ENCODE results near the gene RPL7L1.

RPL7L1 gene

DNA sequence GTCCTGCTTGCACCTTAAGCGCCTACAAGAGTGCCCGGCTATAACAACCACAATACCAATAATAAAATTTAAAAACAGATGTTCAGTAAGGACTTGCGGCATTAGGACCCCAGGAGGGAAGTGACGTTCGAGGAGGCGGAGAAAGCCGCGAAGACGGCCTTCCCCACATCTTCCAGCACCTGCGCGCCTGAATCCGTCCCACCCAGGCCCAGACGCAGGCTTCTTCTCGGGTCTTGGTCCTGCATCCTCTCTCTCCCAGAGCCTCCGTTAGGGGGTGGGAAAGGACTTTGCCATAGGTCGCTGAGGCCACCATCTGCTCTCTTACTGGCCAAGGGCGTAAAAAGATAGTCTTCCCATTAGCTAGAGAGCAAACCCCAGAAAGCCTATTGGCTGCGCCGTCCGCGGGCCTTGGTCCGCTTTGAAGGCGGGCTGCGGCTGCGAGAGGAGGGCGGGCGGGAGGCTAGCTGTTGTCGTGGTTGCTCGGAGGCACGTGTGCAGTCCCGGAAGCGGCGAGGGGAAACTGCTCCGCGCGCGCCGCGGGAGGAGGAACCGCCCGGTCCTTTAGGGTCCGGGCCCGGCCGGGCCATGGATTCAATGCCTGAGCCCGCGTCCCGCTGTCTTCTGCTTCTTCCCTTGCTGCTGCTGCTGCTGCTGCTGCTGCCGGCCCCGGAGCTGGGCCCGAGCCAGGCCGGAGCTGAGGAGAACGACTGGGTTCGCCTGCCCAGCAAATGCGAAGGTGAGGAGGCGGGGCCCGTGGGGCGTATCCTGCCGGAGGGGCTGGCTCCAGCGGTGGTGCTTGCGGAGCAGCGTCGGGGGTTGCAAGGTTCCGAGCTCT lies 49.8 kb downstream of the RPL7L1 start, which contains the start of gene CNPY3:
CNPY3 (plus strand) TSS at position 495 of the 835 bp plus-strand sequence; CDS start at position 586, 91 bp downstream.
- peak; percentile 73 to 92 (median 78) for DNase-seq (ENCODE audit: low read depth in 4 of 4, low spot score in 1 of 4)

DNA sequence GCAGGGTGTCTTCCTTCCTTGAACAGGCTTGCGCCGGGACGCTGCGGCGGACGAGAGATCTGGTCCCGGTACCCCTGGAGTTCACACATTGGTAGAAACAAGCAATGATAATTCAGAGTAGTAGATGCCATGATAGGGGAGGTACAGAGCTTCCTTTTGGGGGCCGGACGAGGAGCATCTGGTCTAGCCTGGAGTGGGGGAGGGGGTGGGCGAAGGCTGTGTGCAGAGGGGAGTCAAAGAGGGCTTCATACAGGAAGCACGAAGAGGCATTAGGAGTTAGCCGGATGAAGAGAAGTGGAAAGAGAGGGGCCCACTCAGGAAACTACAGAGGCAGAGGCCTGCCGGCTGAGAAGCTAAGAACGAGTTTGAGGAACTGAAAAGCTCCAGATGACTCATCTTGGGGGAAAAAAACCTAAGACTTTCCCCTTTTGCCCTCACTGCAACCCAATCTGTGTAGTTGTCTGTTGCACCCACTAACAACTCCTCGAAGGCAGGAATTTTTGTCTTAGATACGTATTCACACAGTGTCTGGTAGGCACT lies 50.5 kb downstream of the RPL7L1 start:
- peak; percentile 21 to 53 (median 36) for DNase-seq (ENCODE audit: low read depth in 4 of 4, low spot score in 1 of 4)

DNA sequence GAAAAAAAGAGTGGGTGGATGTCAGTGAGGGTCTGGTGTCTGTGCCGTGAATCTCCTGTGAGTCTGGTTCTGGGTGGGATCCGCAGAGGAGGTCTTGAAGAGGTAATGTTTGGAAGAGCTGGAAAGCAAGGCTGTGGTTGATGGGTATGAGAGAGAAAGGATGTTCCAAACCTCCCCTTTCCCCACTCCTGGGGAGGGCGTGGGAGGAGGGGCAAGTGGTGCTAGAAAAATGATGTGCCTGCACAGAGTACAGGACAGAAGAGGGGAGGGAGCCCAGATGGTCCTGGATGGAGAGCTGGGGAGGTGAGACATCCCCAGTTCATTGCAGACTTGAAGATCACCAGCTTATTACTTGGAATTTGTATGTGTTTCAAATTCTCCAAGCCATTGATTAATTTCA lies 53.0 kb downstream of the RPL7L1 start:
- no peak for DNase-seq (ENCODE audit: low read depth in 4 of 4, low spot score in 1 of 4)

DNA sequence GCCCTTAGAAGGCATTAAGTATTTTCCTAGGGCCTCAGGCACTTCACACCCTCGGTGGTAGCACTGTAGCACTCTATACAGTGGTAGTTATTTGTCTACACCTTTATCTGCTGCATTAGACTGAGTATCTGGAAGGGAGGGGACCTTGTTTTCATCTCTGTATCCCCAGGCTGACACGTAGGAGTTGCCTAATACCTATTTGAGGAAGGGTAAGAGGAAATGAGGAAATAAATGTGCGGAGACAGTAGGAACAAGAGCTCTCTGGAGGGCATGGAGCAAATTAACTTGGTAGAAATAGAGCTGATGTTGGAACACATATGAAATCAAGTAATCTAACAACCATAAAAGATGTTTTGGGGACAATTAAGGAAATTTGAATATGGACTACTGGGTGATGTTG lies 53.8 kb downstream of the RPL7L1 start:
- no peak for DNase-seq (ENCODE audit: low read depth in 4 of 4, low spot score in 1 of 4)

DNA sequence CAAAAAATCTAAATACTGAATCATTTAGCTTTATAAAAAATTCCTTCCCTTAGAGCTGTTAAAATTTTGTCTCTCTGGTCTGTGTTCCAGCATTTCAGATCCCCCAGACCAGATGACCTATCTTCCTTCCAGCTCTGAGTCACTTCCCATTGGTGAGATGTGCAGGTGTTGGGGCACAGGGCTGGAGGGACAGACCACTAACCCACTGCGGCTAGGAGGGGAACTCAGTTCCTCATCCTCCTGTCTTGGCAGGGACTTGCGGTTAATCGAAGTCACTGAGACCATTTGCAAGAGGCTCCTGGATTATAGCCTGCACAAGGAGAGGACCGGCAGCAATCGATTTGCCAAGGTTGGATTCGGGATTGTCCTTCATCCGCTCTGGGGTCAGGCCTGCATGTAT lies 55.9 kb downstream of the RPL7L1 start:
- no peak for DNase-seq (ENCODE audit: low read depth in 4 of 4, low spot score in 1 of 4)

DNA sequence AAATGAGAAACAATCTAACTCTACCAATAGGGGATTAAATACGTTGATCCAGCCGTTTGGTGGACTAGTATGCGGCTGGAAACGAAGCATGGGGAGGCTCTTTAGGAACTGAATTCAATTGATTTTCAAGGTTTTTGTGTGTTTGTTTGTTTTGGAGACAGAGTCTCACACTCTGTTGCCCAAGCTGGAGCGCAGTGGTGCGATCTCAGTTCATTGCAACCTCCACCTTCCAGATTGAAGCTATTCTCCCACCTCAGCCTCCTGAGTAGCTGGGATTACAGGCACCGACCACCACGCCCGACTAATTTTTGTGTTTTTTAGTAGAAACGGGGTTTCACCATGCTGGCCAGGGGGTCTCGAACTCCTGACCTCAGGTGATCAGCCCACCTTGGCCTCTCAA lies 57.0 kb downstream of the RPL7L1 start:
- DNase-seq (ENCODE audit: low read depth in 4 of 4, low spot score in 1 of 4) = no peak

DNA sequence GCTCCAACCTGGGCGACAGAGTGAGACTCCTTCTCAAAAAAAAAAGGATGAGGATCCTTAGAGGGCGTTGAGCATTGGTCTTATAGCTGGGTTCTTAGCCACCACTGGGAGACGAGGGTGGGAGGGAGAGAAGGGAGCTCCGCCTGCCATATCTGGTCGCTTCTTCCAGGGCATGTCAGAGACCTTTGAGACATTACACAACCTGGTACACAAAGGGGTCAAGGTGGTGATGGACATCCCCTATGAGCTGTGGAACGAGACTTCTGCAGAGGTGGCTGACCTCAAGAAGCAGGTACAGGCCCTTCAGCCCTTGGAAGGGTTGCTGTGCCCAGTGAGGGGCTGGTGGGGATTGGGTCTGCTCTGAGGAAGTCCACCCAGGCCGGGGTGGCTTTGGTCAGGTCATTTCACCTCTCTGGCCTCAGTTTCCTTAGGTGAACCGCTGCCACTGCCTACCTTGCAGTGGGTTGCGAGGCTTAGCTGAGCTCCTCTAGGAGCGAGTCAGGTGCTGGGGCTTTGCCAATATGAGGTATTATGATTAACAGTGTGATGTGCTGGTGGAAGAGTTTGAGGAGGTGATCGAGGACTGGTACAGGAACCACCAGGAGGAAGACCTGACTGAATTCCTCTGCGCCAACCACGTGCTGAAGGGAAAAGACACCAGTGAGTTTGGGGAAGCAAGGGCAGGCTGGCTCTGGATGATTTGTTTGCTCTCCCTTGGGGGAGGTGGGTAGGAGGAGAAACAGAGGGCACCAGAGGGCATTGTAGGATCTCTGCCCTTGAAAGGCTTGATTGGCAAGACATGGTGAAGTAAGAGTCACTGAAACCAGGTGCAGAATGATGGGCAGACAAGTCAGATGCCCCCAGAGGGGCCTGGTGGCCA lies 58.4 kb downstream of the RPL7L1 start:
- DNase-seq (ENCODE audit: low read depth in 4 of 4, low spot score in 1 of 4) = no peak

DNA sequence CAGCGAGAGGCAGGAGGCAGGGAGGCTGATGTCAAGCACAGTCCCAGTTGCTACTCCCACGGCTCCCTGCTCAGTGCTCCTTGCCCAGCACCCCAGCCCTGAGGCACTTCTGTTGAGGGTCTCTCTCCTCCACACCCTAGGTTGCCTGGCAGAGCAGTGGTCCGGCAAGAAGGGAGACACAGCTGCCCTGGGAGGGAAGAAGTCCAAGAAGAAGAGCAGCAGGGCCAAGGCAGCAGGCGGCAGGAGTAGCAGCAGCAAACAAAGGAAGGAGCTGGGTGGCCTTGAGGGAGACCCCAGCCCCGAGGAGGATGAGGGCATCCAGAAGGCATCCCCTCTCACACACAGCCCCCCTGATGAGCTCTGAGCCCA lies 59.0 kb downstream of the RPL7L1 start:
- DNase-seq (ENCODE audit: low read depth in 4 of 4, low spot score in 1 of 4) = no peak

DNA sequence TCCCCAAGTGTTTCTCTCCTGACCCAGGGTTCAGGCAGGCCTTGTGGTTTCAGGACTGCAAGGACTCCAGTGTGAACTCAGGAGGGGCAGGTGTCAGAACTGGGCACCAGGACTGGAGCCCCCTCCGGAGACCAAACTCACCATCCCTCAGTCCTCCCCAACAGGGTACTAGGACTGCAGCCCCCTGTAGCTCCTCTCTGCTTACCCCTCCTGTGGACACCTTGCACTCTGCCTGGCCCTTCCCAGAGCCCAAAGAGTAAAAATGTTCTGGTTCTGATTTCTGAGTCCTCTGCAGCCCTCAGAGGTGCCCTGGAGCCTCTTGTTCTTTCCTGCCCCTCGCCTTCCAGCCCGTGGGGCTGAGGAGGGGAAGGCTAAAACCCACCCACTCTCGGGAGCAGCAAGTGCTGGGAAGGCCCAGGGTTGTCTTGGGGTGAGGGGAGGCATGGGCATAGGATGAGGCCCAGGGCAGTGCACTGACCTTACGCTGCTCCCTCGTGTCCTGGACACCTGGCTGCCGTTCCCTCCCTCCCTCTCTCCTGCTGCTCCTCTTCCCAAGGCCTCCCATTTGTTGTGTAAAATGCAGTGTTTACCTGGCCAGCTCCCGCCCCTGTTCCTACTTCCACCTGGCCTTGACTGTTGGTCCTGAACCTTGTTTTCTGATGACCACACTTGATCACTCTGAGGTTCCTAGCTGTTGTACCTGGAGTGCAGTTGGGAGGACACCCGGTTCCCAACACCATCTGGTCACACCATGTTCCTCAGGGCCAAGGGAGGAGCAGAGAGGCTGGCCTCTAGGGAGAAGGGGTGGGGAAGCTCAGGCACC lies 59.8 kb downstream of the RPL7L1 start:
- DNase-seq (ENCODE audit: low read depth in 4 of 4, low spot score in 1 of 4) = no peak
